Ectodermal cell (in vitro differentiated cells): ENCODE data around the gene BLNK.

Source experiments
- H3K27ac ChIP-seq: 2 replicates; pipeline ENCODE4 v1.7.0; 2013; ENCODE audit warnings: mild to moderate bottlenecking, low read depth, low read length; ENCODE audit not compliant: insufficient read depth, poor library complexity, severe bottlenecking
- H3K27me3 ChIP-seq: 2 replicates; pipeline ENCODE4 v1.7.0; 2013; ENCODE audit warnings: mild to moderate bottlenecking, low read length; ENCODE audit not compliant: insufficient read depth, control insufficient read depth, poor library complexity, severe bottlenecking
- H3K36me3 ChIP-seq: one replicate; pipeline ENCODE4 v1.7.0; 2013; ENCODE audit warnings: low read length; ENCODE audit not compliant: control insufficient read depth, insufficient read depth
- H3K4me1 ChIP-seq: one replicate; pipeline ENCODE4 v1.7.0; 2013; ENCODE audit warnings: low read length; ENCODE audit not compliant: control insufficient read depth, insufficient read depth
- H3K4me3 ChIP-seq: 2 replicates; pipeline ENCODE4 v1.7.0; 2013; ENCODE audit warnings: low read depth, low read length, control low read depth; ENCODE audit not compliant: insufficient read depth
- H3K9me3 ChIP-seq: 2 replicates; pipeline ENCODE4 v1.7.0; 2013; ENCODE audit warnings: mild to moderate bottlenecking, low read length, moderate library complexity; ENCODE audit not compliant: control insufficient read depth
- WGBS, 2 experiments: methylation state at CpG; one replicate each; pipeline ENCODE4 v1.1.7; 2013; ENCODE audit warnings: missing lambda C conversion rate in 2 of 2; 5-methylcytosine and 5-hydroxymethylcytosine counted together

BLNK gene

DNA sequence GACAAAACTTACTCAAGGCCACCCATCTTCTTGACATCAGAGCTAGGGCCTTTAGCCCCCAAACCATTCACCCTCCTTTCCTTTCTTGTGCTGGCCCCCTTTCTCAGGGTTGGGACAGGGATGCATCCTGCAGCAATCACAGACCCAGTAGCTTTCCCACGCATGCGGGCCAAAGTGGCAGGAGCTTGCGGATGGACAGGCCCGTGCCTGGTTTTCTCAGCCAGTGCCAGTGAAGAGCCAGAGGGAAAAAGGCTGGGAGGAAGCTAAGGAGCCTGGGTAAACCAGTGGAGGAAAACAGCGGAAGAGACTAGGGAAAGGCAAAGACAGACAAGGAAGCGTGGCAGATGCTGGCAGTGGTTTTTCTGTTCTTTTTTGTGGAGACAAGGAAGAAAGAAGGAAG is 5.1 kb upstream of the BLNK start:
- no peaks in the 10 kb centered on the region for H3K27me3 ChIP-seq
- 97 to 98% methylated on average over 6 of the region's 6 CpGs for WGBS, 2 experiments
- H3K36me3 ChIP-seq, result no peaks in the 10 kb centered on the region
- no peaks in the 10 kb centered on the region for H3K9me3 ChIP-seq
- H3K27ac ChIP-seq, result no peak overlapping the region
- no peaks in the 10 kb centered on the region for H3K4me1 ChIP-seq
- H3K4me3 ChIP-seq, result no peak overlapping the region

DNA sequence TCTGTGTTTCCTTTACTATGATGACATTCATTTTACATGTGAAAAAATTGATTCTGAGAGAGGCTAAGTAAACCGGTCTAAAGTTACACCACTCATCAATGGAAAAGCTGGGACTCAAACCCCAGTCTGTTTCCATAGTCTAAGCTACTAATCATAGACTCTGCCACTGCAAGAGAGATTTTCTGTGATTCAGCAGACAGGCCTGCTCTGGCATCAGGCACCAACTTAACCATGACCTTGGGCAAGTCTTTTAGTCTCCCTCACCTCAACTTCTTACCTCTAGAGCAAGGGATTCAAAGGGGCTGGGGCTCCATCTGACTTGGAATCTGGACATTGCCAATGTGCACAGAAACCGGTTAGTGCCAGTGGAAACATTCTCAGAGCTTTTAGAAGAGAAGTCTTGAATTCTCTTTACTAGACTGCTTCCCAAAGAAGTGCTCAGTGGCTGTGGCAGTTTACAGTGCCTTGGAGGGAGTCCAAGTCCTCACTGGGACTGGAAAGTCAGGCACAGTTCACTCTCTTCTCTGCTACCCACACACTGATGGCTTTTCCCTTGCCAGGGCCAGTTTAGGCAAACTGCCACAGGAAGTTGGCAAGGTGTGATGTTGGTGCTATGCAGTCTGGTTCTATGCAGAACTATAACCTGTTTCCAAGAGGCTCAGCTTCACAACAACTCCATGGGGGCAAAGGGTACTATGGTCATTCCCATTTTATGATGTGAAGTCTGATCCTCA is 4.5 kb upstream of the BLNK start:
- H3K36me3 ChIP-seq, result no peaks in the 10 kb centered on the region
- H3K27me3 ChIP-seq, result no peaks in the 10 kb centered on the region
- no peaks in the 10 kb centered on the region for H3K9me3 ChIP-seq
- H3K27ac ChIP-seq, result no peak overlapping the region
- WGBS, 2 experiments, result 91 to 92% methylated on average over 2 of the region's 2 CpGs
- H3K4me1 ChIP-seq, result no peaks in the 10 kb centered on the region
- H3K4me3 ChIP-seq, result no peak overlapping the region

DNA sequence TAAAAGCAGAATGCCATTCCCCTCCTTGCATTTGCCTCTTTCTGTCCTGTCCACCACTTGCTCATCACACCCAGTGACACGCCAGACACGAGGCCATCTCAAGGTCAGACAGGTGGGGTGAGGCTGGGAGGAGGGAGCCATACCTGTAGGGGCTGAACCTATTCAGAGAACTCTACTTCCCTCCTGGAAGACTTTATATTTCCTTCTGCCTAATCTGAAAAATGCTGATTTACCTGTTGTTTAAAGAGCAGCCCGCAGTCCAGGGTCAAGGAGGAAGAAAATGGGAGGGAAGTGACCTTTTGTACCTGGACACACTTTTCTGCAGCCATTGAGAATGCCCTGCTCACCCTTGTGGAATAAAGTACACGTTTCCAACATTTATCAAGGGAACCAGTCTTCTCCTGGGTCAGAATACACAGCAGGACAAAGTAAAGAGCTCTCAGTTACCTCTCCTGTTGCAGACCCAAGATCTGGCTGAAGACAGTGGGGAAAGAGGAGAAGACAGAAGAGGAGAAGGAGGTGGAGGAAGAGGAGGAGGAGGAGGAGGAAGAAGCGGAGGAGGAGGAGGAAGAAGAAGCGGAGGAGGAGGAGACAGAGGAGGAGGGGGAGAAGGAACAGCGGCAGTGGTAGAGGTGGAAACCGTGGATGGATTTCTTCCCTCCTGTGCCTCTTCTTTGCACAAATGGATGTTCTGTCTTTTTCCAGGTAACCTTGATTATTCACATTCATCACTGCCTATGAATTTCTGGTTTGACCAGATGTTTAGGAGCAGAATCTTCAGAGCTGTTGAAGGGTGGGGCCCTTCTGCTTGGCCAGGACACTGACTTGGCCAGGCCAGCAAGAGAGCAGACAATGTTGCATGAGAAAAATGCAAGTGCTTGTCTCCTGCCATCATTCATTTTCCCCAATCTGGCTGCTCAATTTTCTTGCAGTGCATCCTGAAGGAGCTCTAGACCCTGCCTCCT is 1.2 kb upstream of the BLNK start:
- no peaks in the 10 kb centered on the region for H3K27me3 ChIP-seq
- H3K4me3 ChIP-seq, result no peak overlapping the region
- no peak overlapping the region for H3K27ac ChIP-seq
- no peaks in the 10 kb centered on the region for H3K4me1 ChIP-seq
- no peaks in the 10 kb centered on the region for H3K9me3 ChIP-seq
- H3K36me3 ChIP-seq, result no peaks in the 10 kb centered on the region
- 92 to 93% methylated on average over 8 of the region's 8 CpGs for WGBS, 2 experiments

DNA sequence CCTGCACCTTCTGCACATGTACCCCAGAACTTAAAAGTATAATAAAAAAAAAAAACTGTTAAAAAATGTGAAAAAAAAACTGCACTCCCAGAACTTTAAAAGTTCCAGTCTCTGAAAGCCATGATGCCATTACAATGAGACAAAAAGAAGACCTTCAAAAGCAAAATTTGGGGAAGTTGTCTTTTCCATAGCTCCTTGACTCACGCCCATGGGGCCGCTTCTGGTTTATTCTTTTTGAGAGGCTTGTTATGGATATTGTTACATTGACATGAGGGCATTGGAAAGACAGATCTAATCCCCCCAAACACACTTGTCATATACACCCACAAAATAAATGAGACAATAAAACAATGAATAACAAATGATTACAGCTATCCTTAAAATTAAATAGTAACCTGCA is 798 bp downstream of the BLNK start:
- Histone ChIP-seq H3K36me3 (no peaks in the 10 kb centered on the region), H3K4me3 (no peak overlapping the region), H3K4me1 (no peaks in the 10 kb centered on the region), H3K27me3 (no peaks in the 10 kb centered on the region), H3K9me3 (no peaks in the 10 kb centered on the region), H3K27ac (no peak overlapping the region)
- 95 to 100% methylated on average over 2 of the region's 2 CpGs for WGBS, 2 experiments

DNA sequence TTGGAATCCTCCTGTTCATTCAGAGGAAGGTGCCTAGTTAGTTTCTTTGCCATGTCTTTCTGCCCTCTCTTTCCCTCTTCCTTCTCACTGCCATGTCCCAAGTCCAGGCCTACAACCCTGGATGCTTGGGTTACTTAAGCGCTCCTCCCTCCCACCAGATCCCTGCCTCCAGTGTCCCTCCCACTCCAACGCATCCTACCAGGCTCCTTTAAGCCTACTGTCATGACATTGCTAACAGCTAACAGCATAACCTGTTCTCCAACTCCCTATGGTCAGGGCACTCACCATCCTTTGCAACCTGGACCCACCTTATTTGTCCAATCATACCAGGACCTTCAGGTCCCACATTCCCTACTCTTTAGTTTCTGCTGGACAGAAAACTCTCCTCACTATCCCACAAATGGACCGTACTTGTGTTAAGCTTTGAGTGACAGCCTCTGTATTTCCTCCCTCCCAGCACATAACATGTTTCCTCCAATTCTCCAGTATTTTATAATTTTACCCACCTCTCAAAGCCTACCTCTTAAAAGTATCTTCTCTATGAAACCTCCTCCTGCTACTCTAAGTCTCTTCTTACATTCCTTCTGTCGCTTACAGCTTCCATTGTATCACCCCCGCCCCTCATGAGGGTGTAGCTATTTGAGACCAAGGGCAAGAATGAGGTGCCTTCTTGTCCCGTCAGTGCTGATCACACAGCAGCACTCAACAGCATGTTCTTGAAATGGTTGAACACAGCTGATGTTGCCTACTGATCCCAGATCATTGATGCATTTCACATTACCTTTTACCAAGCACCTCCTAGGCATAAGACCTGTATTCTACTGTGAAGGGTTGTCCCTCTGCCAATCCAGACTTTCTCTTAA is 1.7 kb downstream of the BLNK start:
- no peak overlapping the region for H3K4me3 ChIP-seq
- no peak overlapping the region for H3K27ac ChIP-seq
- no peaks in the 10 kb centered on the region for H3K9me3 ChIP-seq
- H3K36me3 ChIP-seq, result no peaks in the 10 kb centered on the region
- H3K27me3 ChIP-seq, result no peaks in the 10 kb centered on the region
- no peaks in the 10 kb centered on the region for H3K4me1 ChIP-seq
- WGBS, 2 experiments, result 91 to 94% methylated on average over 6 of the region's 6 CpGs

DNA sequence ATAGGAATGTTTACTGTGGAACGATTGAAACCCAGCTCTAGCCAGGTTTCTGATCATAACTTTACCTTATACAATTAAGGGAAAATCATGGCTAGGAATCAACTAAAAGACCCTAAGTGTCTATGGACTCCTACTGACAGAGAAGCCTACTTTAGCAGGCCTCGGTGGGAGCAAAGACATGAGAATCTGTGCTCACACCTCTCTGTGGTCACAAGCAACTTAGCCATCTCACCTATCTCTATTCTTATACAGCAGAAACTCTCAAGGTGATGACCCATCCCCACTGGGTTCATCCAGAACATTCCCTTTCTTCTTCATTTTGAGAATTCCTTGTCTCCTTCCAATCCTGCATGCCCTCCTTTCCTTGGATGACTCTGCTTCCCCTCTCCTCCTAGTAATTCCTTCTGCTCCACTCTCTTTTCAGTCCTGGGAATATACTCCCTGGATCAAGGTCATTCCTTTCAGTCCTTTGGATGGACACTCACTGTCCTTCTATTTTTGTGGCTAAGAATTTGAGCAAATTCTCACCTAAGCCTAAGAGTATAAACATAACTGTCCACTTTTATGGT is 2.9 kb downstream of the BLNK start:
- no peaks in the 10 kb centered on the region for H3K4me1 ChIP-seq
- no peak overlapping the region for H3K4me3 ChIP-seq
- no peaks in the 10 kb centered on the region for H3K27me3 ChIP-seq
- no peaks in the 10 kb centered on the region for H3K9me3 ChIP-seq
- H3K27ac ChIP-seq, result no peak overlapping the region
- no peaks in the 10 kb centered on the region for H3K36me3 ChIP-seq
- 95 to 98% methylated on average over 2 of the region's 2 CpGs for WGBS, 2 experiments

DNA sequence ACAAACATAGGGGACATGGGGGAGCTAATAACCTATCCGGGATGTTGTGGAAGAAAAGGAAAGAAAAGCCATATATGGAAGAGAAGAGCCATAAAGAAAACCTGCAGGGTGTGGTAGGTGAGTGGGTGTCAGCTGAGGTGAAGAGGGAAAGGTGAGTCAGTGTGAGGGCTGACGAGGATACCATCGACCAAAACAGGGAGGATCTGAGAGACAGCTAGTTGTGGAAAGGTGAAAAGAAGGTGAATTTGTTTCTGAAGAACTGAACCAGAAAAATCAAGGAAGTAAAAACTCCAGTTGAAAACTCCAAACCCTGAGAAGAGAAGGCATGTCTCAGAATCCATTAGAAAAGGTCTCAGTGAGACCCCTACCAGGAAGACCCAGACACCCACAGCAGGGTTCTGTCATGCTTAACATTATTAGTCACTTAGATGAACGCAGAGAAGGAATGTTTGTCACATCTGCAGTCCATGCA is 4.1 kb downstream of the BLNK start:
- WGBS, 2 experiments, result 85 to 87% methylated on average over 4 of the region's 4 CpGs
- Histone ChIP-seq H3K9me3 (no peaks in the 10 kb centered on the region), H3K27me3 (no peaks in the 10 kb centered on the region), H3K27ac (no peak overlapping the region), H3K4me3 (no peak overlapping the region), H3K4me1 (no peaks in the 10 kb centered on the region), H3K36me3 (no peaks in the 10 kb centered on the region)

DNA sequence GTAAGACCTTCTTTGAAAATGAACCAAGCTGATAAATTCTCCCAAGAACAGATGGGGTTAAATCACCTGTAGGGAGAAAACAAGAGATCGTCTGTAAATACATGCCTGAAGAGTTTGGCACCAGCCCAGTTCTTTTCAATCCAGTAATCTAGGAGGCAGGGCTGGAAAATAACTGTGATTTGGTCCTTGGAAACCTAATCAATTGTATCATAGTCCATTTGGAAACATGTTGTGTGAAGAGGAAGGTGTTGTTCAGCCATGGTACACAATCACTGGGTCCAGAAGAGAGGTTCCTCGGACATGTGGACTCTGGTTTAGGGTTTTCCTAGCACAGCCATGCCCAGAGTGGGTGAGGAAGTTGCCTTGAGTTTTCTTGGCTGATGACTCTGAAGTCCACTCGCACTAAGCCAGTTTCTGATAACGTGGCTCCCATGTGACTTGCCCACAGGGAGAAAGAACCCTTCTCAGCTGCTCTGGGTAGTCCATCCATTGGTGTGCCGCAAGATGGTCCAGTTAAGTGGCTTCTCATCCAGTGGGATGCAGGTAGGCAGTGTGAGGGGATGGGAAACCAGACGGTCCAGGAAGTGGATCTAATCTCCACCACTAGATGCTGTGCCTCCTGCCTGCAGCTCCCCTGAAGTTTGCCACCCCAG is 5.1 kb downstream of the BLNK start:
- no peaks in the 10 kb centered on the region for H3K27me3 ChIP-seq
- no peaks in the 10 kb centered on the region for H3K4me1 ChIP-seq
- no peaks in the 10 kb centered on the region for H3K9me3 ChIP-seq
- H3K4me3 ChIP-seq, result no peak overlapping the region
- WGBS, 2 experiments, result 87 to 92% methylated on average over 6 of the region's 6 CpGs
- H3K36me3 ChIP-seq, result no peaks in the 10 kb centered on the region
- H3K27ac ChIP-seq, result no peak overlapping the region

DNA sequence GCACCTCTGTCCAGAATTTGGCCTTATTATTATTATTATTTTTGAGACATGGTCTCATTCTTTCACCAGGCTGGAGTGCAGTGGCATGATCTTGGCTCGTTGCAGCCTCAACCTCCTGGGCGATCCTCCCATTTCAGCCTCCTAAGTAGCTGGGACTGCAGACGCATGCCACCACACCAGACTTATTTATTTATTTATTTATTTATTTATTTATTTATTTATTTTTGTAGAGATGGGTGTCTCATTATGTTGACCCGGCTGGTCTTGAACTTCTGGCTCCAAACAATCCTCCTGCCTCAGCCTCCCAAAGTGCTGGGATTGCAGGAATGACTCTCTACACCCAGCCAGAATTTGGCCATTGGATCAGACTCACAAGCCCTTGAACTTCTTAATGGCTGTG is 6.4 kb downstream of the BLNK start:
- Histone ChIP-seq H3K4me1 (no peaks in the 10 kb centered on the region), H3K4me3 (no peak overlapping the region), H3K36me3 (no peaks in the 10 kb centered on the region), H3K27ac (no peak overlapping the region), H3K27me3 (no peaks in the 10 kb centered on the region), H3K9me3 (no peaks in the 10 kb centered on the region)
- WGBS, 2 experiments, result 94 to 100% methylated on average over 3 of the region's 4 CpGs
